Measurements from ENCODE around the gene GPRC5C. TPM values are rescaled to one million over a fixed set of nuclear protein-coding genes. Genes with fewer than 3 reads are reported as not detected.

GPRC5C gene
- total RNA-seq, 1 experiment from 2014 or later: 37.3 TPM

- BruUV-seq (replicated peaks): no TSS peak
- intact Hi-C loops (cut with micrococcal nuclease; ENCODE audit: unreplicated experiment): loop anchor here (1.0 kb wide), 1 partner anchor 49 kb away; no protein-coding TSS in a partner anchor
- Mint-ChIP-seq H3K27me3 (ENCODE audit: unreplicated experiment) (peaks cover 20% of the 10 kb centered on the region), H3K9me3 (ENCODE audit: low read depth, unreplicated experiment) (no peaks in the 10 kb centered on the region), H3K4me1 (ENCODE audit: low read depth, unreplicated experiment) (no peaks in the 10 kb centered on the region), H3K4me3 (ENCODE audit: low read depth, unreplicated experiment) (no peak overlapping the region), H3K27ac (ENCODE audit: unreplicated experiment) (no peak overlapping the region), H3K36me3 (ENCODE audit: insufficient read depth, unreplicated experiment) (no peaks in the 10 kb centered on the region)
- CTCF ChIA-PET: interaction anchor here (0.6 to 2.0 kb wide), 7 partner anchors 9 to 52 kb away, joined by 3 to 5 read pairs (median 4); no protein-coding TSS in a partner anchor
- DNase-seq: peak; percentile 66
- no peak for TF ChIP-seq CTCF (IDR thresholded peaks at IDR 0.05; ENCODE audit: unreplicated experiment)
Observed at GRCh38 chr17:74408262-74408661, 23.6 kb upstream of the GPRC5C start.

- no peak for TF ChIP-seq CTCF (IDR thresholded peaks at IDR 0.05; ENCODE audit: unreplicated experiment)
- Mint-ChIP-seq H3K27ac (ENCODE audit: unreplicated experiment) (no peak overlapping the region), H3K36me3 (ENCODE audit: insufficient read depth, unreplicated experiment) (no peaks in the 10 kb centered on the region), H3K27me3 (ENCODE audit: unreplicated experiment) (peaks cover 20% of the 10 kb centered on the region), H3K9me3 (ENCODE audit: low read depth, unreplicated experiment) (no peaks in the 10 kb centered on the region), H3K4me3 (ENCODE audit: low read depth, unreplicated experiment) (no peak overlapping the region), H3K4me1 (ENCODE audit: low read depth, unreplicated experiment) (no peaks in the 10 kb centered on the region)
- BruUV-seq (replicated peaks): no TSS peak
- CTCF ChIA-PET: interaction anchor here (0.6 to 2.0 kb wide), 5 partner anchors 8 to 48 kb away, joined by 3 to 5 read pairs (median 4); no protein-coding TSS in a partner anchor
- DNase-seq: no peak
- intact Hi-C loops (cut with micrococcal nuclease; ENCODE audit: unreplicated experiment): loop anchor here (1.0 kb wide), 1 partner anchor 48 kb away; no protein-coding TSS in a partner anchor
Observed at GRCh38 chr17:74408815-74409214, 23.1 kb upstream of the GPRC5C start.

DNA sequence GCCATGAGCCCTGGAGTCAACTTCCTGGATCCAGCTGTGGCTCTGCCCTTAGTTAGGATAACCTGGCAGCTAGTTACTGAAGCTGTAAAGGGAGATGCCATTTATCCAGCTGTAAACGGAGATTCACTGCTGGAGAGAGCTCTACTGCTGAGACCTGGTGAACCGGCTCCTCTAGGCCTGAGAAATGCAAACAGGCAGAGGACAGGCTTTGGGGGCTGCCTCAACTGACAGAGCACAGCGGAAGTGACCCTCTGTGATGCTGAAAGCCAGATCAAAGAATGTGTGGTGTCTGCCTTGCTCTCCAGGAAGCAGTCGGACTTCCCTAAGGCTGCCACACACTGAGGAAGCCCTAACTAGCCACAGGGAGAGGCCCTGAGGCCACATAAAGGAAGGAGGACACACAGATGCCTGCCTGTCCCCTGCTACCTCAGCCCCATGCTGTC lies 21.9 kb upstream of the GPRC5C start:
- no peak overlapping the region for H3K4me3 Mint-ChIP-seq (ENCODE audit: low read depth, unreplicated experiment)
- H3K27ac Mint-ChIP-seq (ENCODE audit: unreplicated experiment): no peak overlapping the region
- CTCF ChIA-PET: interaction anchor here (0.6 to 1.7 kb wide), 2 partner anchors 12 to 29 kb away, joined by 4 read pairs; no protein-coding TSS in a partner anchor
- intact Hi-C loops (cut with micrococcal nuclease; ENCODE audit: unreplicated experiment): no loop called here
- H3K9me3 Mint-ChIP-seq (ENCODE audit: low read depth, unreplicated experiment): no peaks in the 10 kb centered on the region
- H3K36me3 Mint-ChIP-seq (ENCODE audit: insufficient read depth, unreplicated experiment): no peaks in the 10 kb centered on the region
- no peaks in the 10 kb centered on the region for H3K4me1 Mint-ChIP-seq (ENCODE audit: low read depth, unreplicated experiment)
- no peak for TF ChIP-seq CTCF (IDR thresholded peaks at IDR 0.05; ENCODE audit: unreplicated experiment)
- no TSS peak for BruUV-seq (replicated peaks)
- H3K27me3 Mint-ChIP-seq (ENCODE audit: unreplicated experiment): peaks cover 10% of the 10 kb centered on the region
- DNase-seq: no peak

DNA sequence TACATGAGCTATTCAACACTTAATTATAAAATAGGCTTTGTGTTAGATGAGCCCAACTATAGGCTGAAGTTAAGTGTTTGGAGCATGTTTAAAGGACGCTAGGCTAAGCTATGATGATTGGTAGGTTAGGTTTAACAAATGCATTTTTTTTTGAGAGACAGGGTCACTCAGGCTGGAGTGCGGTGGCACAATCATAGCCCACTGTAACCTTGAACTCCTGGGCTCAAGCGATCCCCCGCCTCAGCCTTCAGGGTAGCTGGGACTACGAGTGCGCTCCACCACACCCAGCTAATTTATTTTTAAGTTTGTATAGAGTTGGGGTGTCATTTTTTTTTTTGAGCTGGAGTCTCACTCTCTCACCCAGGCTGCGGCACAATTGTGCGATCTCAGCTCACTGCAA lies 19.3 kb upstream of the GPRC5C start:
- H3K4me3 Mint-ChIP-seq (ENCODE audit: low read depth, unreplicated experiment): no peak overlapping the region
- BruUV-seq (replicated peaks): no TSS peak
- intact Hi-C loops (cut with micrococcal nuclease; ENCODE audit: unreplicated experiment): no loop called here
- DNase-seq: no peak
- no peak for TF ChIP-seq CTCF (IDR thresholded peaks at IDR 0.05; ENCODE audit: unreplicated experiment)
- no peaks in the 10 kb centered on the region for H3K27me3 Mint-ChIP-seq (ENCODE audit: unreplicated experiment)
- no peak overlapping the region for H3K27ac Mint-ChIP-seq (ENCODE audit: unreplicated experiment)
- peaks cover 4% of the 10 kb centered on the region for H3K36me3 Mint-ChIP-seq (ENCODE audit: insufficient read depth, unreplicated experiment)
- CTCF ChIA-PET: no interaction called here
- H3K9me3 Mint-ChIP-seq (ENCODE audit: low read depth, unreplicated experiment): no peaks in the 10 kb centered on the region
- H3K4me1 Mint-ChIP-seq (ENCODE audit: low read depth, unreplicated experiment): peaks cover 6% of the 10 kb centered on the region

All from Calu3 (cell line).